GM19025 (cell line): ENCODE results near the gene CHAC1.
"Not testable (repeated sequence)": the region's sequence is repeated elsewhere in the genome, so short reads cannot be mapped to it uniquely, and the experiment has no call there.

Source experiments
- ATAC-seq: cut with Tn5 transposase; IDR thresholded peaks from one replicate; pipeline ENCODE4 v1.9.1; 2021; ENCODE audit warnings: mild to moderate bottlenecking, low read depth, moderate library complexity; ENCODE audit not compliant: unreplicated experiment

Gene CHAC1

GRCh38 chr15:40936709-40937666 is 16.3 kb upstream of the CHAC1 start:
- no peak for ATAC-seq

- ATAC-seq, result no peak
Measured at GRCh38 chr15:40937762-40938535, 15.3 kb upstream of the CHAC1 start.

GRCh38 chr15:40938536-40938870 is 14.8 kb upstream of the CHAC1 start:
- ATAC-seq, result no peak

DNA sequence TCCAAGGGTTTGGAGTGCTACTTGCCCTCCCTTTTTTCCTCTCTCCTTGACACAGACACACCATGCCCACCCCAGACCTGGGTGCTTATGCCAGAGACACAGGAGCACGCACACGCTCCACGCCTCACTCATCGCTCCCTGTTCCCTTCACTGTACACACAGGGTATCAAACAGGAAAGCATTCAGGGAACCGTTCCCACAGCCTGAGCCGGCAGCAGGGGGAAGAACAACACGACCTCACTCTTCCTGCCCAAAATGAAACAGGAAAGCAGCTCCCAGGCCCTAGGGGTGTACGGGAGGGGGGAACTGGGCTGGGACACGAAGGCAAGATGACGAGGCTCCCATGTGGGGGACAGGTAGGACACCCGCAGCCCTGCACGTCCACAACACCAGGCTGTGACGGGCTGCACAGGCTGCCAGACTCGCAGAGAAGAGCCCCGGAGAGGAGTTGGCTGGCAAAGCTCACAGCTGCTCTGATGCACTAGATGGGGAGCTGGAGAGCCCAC is 12.9 kb upstream of the CHAC1 start:
- ATAC-seq, result no peak

- ATAC-seq, result no peak
Measured at GRCh38 chr15:40941068-40941527, 12.2 kb upstream of the CHAC1 start.

- peak; percentile 75 for ATAC-seq
Measured at GRCh38 chr15:40941528-40942336, 11.5 kb upstream of the CHAC1 start.

DNA sequence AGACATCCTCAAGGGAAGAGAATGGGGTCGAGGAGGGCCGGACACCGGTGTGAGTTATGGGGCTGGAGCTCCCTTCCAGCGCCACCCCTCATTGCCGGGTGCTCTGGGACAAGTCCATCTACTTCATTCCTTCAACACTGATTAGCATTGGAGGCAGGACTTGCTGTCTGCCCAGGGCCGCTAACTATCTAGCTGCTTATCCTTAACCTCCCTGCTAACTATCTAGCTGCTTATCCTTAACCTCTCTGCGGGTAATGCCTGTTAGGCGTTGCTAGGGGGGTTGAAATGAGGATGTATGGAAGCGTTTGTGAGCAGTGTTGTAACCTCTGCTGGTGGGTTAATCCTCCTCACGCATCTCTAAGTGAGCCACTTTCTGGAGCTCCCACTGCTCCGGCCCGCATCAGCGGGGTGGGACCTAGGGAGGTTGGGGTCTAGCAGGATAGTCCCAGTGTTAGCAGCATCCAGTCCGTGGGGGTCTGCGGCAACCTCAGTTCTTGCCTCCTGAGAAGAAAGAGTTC is 10.9 kb upstream of the CHAC1 start:
- ATAC-seq, result no peak

DNA sequence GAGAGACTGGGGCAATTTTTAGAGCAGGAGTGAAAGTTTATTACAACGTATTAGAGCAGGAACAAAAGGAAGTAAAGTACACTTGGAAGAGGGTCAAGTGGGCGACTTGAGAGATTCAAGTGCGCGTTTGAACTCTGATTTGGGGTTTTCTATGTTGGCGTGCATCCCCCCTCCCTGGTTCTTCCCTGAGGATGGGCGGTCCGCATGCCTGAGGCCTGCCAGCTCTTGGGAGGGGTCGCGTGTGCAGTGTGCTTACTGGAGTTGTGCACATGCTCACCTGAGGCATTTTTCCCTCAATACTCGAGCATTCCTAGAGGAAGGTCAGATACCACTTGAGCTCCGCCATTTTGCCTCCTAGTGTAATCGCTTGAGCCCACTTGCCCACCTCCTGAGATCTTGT is 10.4 kb upstream of the CHAC1 start:
- ATAC-seq, result no peak

GRCh38 chr15:40943764-40944365 is 9.4 kb upstream of the CHAC1 start:
- no peak for ATAC-seq

DNA sequence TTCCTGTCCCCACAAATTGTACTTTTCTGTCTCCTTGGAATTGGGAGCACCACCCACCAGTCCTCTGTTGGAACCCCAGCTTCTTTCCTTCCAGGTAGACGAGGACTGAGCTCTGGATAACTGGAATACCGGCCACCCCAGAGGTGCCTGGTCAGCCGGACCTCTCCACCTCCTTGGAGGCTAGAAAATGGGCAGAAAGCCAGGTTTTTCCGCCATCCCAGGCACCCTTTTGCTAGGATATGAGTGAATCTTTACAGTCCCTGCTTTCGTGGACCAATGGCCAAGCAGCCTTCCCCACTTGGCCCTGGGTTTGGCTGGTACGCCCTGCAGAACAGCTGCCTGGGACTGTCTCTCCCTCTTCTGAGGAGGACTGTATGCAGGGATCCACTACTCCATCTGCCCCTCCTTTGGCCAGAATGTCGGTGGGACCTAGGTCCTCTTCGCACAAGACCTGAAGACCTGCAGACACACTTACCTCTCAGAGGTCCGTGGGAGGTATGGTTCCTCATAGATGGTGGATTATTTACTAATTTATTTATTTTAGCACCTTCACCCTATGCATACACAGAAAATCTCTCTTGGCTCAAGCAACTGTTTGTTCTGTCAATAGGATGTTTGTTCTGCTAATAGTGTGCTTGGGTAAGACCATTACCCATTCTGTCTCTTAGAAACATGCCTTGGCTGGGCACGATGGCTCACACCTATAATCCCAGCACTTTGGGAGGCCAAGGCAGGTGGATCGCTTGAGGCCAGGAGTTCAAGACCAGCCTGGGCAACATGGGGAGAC is 8.6 kb upstream of the CHAC1 start:
- no peak for ATAC-seq

DNA sequence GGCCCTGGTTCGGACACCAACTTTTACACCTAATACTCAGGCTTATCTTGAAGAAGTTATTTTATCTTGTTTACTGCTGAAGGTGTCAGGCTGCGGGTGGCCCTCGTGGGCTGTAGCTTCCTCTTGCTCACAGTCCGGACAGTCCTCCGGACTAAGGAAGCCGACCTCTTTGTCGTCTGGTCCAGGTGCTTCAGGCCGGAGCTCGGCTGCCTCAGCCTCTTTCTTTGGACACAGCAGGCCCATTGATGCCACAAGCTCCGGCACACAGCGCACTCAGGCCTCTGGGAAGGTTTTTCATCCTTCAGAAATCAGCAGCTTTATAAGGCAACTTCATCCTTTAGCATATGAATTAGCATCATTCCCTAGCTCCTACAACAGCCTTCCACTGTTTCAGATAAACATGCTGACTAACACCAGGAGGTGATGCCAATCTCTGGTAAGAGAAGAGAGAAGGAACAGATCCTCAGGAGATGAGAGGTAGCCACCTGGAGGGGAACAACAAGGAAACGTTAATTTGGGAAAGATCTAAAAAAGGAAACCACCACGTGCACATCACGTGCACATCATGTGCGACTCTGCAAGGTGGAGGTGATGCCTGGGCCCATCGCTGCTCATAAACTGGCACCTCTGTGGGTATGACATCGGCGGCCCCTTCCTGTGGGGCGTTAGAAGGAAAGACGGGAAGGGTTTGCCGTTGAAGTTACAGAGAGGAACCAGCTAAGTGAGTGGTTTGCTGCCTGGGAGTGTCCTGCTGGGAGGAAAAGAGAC is 4.4 kb upstream of the CHAC1 start:
- ATAC-seq, result no peak

GRCh38 chr15:40949756-40950207 is 3.5 kb upstream of the CHAC1 start:
- no peak for ATAC-seq

DNA sequence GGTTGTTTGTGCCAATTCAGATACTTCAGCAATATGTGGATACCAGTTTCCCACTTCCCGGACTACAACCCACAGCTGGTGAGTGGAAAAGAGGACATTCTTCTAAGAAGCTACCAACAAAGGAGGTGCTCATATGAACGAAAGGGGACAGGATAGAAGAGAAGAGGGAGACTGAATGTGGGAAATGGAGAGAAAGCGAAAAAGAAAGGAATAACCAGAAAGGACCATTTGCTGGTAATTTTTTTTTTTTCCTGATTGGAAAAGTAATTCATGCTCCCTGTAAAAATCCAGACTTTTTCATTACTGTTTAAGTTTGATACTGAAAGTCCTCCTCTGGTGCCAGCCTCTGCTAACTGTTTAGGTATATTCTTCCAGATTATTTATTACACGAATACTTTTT is 1.5 kb upstream of the CHAC1 start:
- ATAC-seq, result no peak

GRCh38 chr15:40952301-40952900 is 870 bp upstream of the CHAC1 start:
- no peak for ATAC-seq

GRCh38 chr15:40953713-40954074 is 423 bp downstream of the CHAC1 start:
- no peak for ATAC-seq

DNA sequence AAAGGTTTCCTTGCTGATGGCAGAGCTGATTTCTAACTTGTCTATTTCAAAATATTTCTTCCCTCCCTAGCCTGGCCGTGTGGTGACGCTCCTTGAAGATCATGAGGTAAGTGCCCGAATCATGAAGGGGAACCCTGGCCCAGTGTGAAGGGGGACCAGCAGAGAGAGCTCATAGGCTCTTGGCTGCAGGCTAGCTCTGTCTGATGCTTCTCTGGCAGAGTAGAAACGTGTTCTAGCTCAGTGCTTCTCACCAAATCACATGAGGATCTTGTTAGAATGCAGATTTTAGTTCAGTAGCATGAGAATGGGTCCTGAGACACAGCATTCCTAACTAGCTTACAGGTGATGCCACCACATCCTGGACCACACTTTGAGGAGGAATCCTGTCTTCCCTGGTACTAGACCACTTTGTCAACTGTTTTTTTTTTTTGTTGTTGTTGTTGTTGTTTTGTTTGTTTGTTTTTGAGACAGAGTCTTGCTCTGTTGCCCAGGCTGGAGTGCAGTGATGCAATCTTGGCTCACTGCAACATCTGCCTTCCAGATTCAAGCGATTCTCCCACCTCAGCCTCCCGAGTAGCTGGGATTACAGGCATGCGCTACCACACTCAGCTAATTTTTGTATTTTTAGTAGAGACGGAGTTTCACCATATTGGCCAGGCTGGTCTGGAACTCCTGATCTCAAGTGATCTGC is 1.0 kb downstream of the CHAC1 start:
- ATAC-seq, result not testable (repeated sequence)

DNA sequence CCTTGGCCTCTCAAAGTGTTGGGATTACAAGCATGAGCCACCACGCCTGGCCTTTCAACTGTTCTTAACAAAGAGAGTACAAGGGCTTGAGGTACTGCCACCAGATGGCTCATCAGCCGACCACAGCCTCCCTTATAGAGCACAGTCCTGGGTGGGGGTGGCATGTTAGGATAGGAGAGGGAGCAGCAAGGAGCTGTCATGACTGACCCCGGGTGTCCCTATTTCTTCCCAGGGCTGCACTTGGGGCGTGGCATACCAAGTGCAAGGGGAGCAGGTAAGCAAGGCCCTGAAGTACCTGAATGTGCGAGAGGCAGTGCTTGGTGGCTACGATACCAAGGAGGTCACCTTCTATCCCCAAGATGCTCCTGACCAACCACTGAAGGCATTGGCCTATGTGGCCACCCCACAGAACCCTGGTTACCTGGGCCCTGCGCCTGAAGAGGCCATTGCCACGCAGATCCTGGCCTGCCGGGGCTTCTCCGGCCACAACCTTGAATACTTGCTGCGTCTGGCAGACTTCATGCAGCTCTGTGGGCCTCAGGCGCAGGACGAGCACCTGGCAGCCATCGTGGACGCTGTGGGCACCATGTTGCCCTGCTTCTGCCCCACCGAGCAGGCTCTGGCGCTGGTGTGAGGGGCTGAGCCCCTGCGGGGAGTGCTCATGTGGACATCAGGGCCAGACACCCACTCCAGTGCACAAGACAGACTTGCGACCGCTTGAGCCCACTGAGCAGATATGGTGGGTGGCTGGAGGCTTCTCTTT is 2.1 kb downstream of the CHAC1 start:
- ATAC-seq, result no peak
